Neutrophil (primary cell): Measurements from ENCODE around the gene OSGIN1.
"Not testable (repeated sequence)": the region's sequence is repeated elsewhere in the genome, so short reads cannot be mapped to it uniquely, and the experiment has no call there.

Source experiments
- H3K27ac ChIP-seq: fragments of 200-600 bp; sonication (generic); 2 replicates; pipeline ENCODE4 v1.5.1; 2016; ENCODE audit warnings: mild to moderate bottlenecking, moderate library complexity
- H3K27me3 ChIP-seq: fragments of 200-600 bp; sonication (generic); 2 replicates; pipeline ENCODE4 v1.6.0; 2016; ENCODE audit warnings: mild to moderate bottlenecking
- H3K36me3 ChIP-seq: fragments of 200-600 bp; sonication (generic); 2 replicates; pipeline ENCODE4 v1.5.1; 2017
- H3K4me1 ChIP-seq, 2 experiments: fragments of 200-600 bp in 1 of 2; sonication (generic) in 1 of 2; 1 replicate in 1 of 2; 2 replicates in 1 of 2; pipeline versions ENCODE4 v1.5.1 to v1.6.1; 2013 to 2016; ENCODE audit warnings: low read depth in 1 of 2, low read length in 1 of 2, mild to moderate bottlenecking in 1 of 2, moderate library complexity in 1 of 2; ENCODE audit not compliant: control insufficient read depth in 1 of 2, insufficient read depth in 1 of 2
- H3K4me3 ChIP-seq, 2 experiments: fragments of 200-600 bp in 1 of 2; sonication (generic) in 1 of 2; 1 replicate in 1 of 2; 2 replicates in 1 of 2; pipeline ENCODE4 v1.5.1; 2013 to 2016; ENCODE audit warnings: low read depth in 1 of 2, low read length in 1 of 2, mild to moderate bottlenecking in 1 of 2, moderate library complexity in 1 of 2
- H3K9me3 ChIP-seq: fragments of 200-600 bp; sonication (generic); 2 replicates; pipeline ENCODE4 v1.5.1; 2016
- CTCF ChIP-seq: fragments of 200-600 bp; sonication (generic); IDR thresholded peaks from 2 replicates; pipeline ENCODE4 v1.5.1; 2016; ENCODE audit warnings: antibody characterized with exemption

The OSGIN1 gene

GRCh38 chr16:83937267-83937666 lies 15.8 kb upstream of the OSGIN1 start:
- TF ChIP-seq CTCF = no peak
- no peaks in the 10 kb centered on the region for H3K9me3 ChIP-seq

GRCh38 chr16:83937922-83938885 lies 14.8 kb upstream of the OSGIN1 start:
- Histone ChIP-seq H3K27me3 (no peaks in the 10 kb centered on the region), H3K4me3 (no peak overlapping the region), H3K9me3 (no peaks in the 10 kb centered on the region), H3K36me3 (no peaks in the 10 kb centered on the region), H3K27ac (peak overlapping the region; percentile 78), H3K4me1 (peaks cover 15 to 16% of the 10 kb centered on the region in 2 experiments)
- no peak for TF ChIP-seq CTCF

More at GRCh38 chr16:83937267-83937666, 15.8 kb upstream of the OSGIN1 start:
- H3K27me3 ChIP-seq = no peaks in the 10 kb centered on the region
- peaks cover 15 to 16% of the 10 kb centered on the region in 2 experiments for H3K4me1 ChIP-seq
- H3K4me3 ChIP-seq = no peak overlapping the region
- H3K27ac ChIP-seq = no peak overlapping the region
- no peaks in the 10 kb centered on the region for H3K36me3 ChIP-seq

- Histone ChIP-seq H3K4me1 (peaks cover 15 to 16% of the 10 kb centered on the region in 2 experiments), H3K9me3 (no peaks in the 10 kb centered on the region), H3K36me3 (no peaks in the 10 kb centered on the region), H3K27me3 (no peaks in the 10 kb centered on the region), H3K27ac (peak overlapping the region; percentile 78), H3K4me3 (no peak overlapping the region)
- TF ChIP-seq CTCF = no peak
Observed at GRCh38 chr16:83939266-83939855, 13.7 kb upstream of the OSGIN1 start.

GRCh38 chr16:83940119-83940518 lies 12.9 kb upstream of the OSGIN1 start:
- TF ChIP-seq CTCF = no peak

GRCh38 chr16:83940630-83941378 lies 12.2 kb upstream of the OSGIN1 start:
- Histone ChIP-seq H3K9me3 (no peaks in the 10 kb centered on the region), H3K4me3 (no peak overlapping the region), H3K4me1 (peaks cover 15 to 16% of the 10 kb centered on the region in 2 experiments), H3K27me3 (no peaks in the 10 kb centered on the region), H3K27ac (peak overlapping the region; percentile 20), H3K36me3 (no peaks in the 10 kb centered on the region)
- no peak for TF ChIP-seq CTCF

More at GRCh38 chr16:83940119-83940518, 12.9 kb upstream of the OSGIN1 start:
- Histone ChIP-seq H3K4me3 (no peak overlapping the region), H3K27me3 (no peaks in the 10 kb centered on the region), H3K36me3 (no peaks in the 10 kb centered on the region), H3K4me1 (peaks cover 15 to 16% of the 10 kb centered on the region in 2 experiments), H3K27ac (peak overlapping the region; percentile 20), H3K9me3 (no peaks in the 10 kb centered on the region)

- H3K36me3 ChIP-seq, H3K27ac ChIP-seq, H3K4me3 ChIP-seq, H3K27me3 ChIP-seq, H3K9me3 ChIP-seq: not testable (repeated sequence)
- H3K4me1 ChIP-seq = peaks cover 15 to 16% of the 10 kb centered on the region in 2 experiments
Observed at GRCh38 chr16:83941546-83941945, 11.5 kb upstream of the OSGIN1 start.
